OCI-LY1 (cell line): ENCODE data around the gene IFITM10.

ENCODE experiments used
- H2AFZ ChIP-seq: fragments of 200-600 bp; sonication (generic), shearing (Covaris generic); 2 replicates; pipeline ENCODE4 v1.6.0; 2014; ENCODE audit warnings: antibody characterized with exemption, mild to moderate bottlenecking, low read length
- H3F3A ChIP-seq: fragments of 200-600 bp; sonication (generic), shearing (Covaris generic); 2 replicates; pipeline ENCODE4 v1.6.0; 2014; ENCODE audit warnings: mild to moderate bottlenecking, antibody characterized with exemption, low read length, moderate library complexity; ENCODE audit not compliant: insufficient read depth
- H3K27ac ChIP-seq: fragments of 200-600 bp; sonication (generic); 2 replicates; pipeline ENCODE4 v1.5.1; 2014; ENCODE audit warnings: low read length, mixed run types, mild to moderate bottlenecking, low read depth; ENCODE audit not compliant: poor library complexity, severe bottlenecking
- H3K27me3 ChIP-seq: fragments of 200-600 bp; sonication (generic); 2 replicates; pipeline ENCODE4 v1.6.0; 2014; ENCODE audit warnings: antibody characterized with exemption, mild to moderate bottlenecking, low read length, moderate library complexity; ENCODE audit not compliant: insufficient read depth
- H3K36me3 ChIP-seq: fragments of 200-600 bp; sonication (generic); 2 replicates; pipeline ENCODE4 v1.6.1; 2014; ENCODE audit warnings: mild to moderate bottlenecking, antibody characterized with exemption, low read length, moderate library complexity, mixed read lengths; ENCODE audit not compliant: insufficient read depth
- H3K4me1 ChIP-seq: fragments of 200-600 bp; sonication (generic); 2 replicates; pipeline ENCODE4 v1.5.1; 2014; ENCODE audit warnings: mild to moderate bottlenecking, low read length, moderate library complexity; ENCODE audit not compliant: insufficient read depth, severe bottlenecking
- H3K4me2 ChIP-seq: fragments of 200-600 bp; sonication (generic), shearing (Covaris generic); 2 replicates; pipeline ENCODE4 v1.6.1; 2014; ENCODE audit warnings: low read length
- H3K4me3 ChIP-seq: fragments of 200-600 bp; sonication (generic); 2 replicates; pipeline ENCODE4 v1.5.1; 2014; ENCODE audit warnings: low read length, low read depth, mild to moderate bottlenecking, mixed read lengths; ENCODE audit not compliant: poor library complexity, severe bottlenecking
- H3K79me2 ChIP-seq: fragments of 200-600 bp; shearing (Covaris generic); 2 replicates; pipeline ENCODE4 v1.6.1; 2016; ENCODE audit warnings: mixed run types, low read length, mixed read lengths; ENCODE audit not compliant: insufficient read depth
- H3K9ac ChIP-seq: fragments of 200-600 bp; sonication (generic), shearing (Covaris generic); 2 replicates; pipeline ENCODE4 v1.6.1; 2014; ENCODE audit warnings: mild to moderate bottlenecking, low read length, mixed read lengths
- H3K9me2 ChIP-seq: fragments of 200-600 bp; sonication (generic), shearing (Covaris generic); 2 replicates; pipeline ENCODE4 v1.6.1; 2014; ENCODE audit warnings: low read depth, mild to moderate bottlenecking, low read length, mixed read lengths
- H3K9me3 ChIP-seq: fragments of 200-600 bp; shearing (Covaris generic); 2 replicates; pipeline ENCODE4 v1.6.1; 2014; ENCODE audit warnings: low read length, mixed read lengths
- H4K20me1 ChIP-seq: fragments of 200-600 bp; sonication (generic), shearing (Covaris generic); 2 replicates; pipeline ENCODE4 v1.6.0; 2016; ENCODE audit warnings: mild to moderate bottlenecking, low read length; ENCODE audit not compliant: insufficient read depth
- EZH2 ChIP-seq: fragments of 200-600 bp; sonication (generic), shearing (Covaris generic); IDR thresholded peaks from 2 replicates; pipeline ENCODE4 v1.8.0; 2017; ENCODE audit warnings: borderline replicate concordance, mixed run types, mild to moderate bottlenecking, antibody characterized with exemption, low read length, moderate library complexity, mixed read lengths
- TF ChIP-seq, protein P1 (sequence below): fragments of 200-600 bp; sonication (generic), shearing (Covaris generic); IDR thresholded peaks from 2 replicates; pipeline ENCODE4 v1.5.1; 2017; ENCODE audit warnings: mild to moderate bottlenecking, antibody characterized with exemption, low read length, moderate library complexity, mixed read lengths

Gene IFITM10

DNA sequence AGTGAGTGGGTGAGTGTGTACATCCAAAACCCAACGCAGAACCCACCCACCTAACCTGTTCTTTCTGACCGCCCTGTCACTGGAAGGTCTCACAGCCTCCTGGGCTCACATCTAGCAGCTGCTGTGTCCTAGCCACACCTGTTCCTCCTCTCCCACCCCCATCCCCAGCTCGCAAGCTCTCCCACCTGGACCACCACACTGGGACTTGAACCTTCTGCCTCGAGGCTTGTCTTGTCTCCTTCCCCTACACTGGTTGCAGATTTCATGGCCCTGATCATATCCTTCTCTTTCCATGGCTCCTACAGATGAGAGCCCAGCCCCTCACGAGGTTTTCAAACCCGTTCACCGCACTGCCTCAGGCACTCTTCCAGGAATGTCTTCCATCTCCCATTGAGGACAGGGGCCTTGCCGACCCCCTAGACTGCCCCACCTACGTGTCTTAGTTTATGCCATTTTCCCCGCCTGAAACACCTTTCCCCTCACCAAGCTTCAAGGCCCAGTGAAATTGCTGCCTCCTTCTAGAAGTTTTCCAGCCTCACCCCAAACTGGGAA lies 6.7 kb downstream of the IFITM10 start:
- Histone ChIP-seq H2AFZ (no peak overlapping the region), H3K27ac (no peak overlapping the region), H3K9me3 (no peaks in the 10 kb centered on the region), H3K9me2 (no peaks in the 10 kb centered on the region), H3K79me2 (no peaks in the 10 kb centered on the region), H3K4me1 (no peaks in the 10 kb centered on the region), H3K27me3 (no peaks in the 10 kb centered on the region), H3K4me3 (no peak overlapping the region), H4K20me1 (no peaks in the 10 kb centered on the region), H3K4me2 (no peak overlapping the region), H3F3A (no peaks in the 10 kb centered on the region), H3K9ac (no peak overlapping the region), H3K36me3 (no peaks in the 10 kb centered on the region)
- TF ChIP-seq, protein P1, sequence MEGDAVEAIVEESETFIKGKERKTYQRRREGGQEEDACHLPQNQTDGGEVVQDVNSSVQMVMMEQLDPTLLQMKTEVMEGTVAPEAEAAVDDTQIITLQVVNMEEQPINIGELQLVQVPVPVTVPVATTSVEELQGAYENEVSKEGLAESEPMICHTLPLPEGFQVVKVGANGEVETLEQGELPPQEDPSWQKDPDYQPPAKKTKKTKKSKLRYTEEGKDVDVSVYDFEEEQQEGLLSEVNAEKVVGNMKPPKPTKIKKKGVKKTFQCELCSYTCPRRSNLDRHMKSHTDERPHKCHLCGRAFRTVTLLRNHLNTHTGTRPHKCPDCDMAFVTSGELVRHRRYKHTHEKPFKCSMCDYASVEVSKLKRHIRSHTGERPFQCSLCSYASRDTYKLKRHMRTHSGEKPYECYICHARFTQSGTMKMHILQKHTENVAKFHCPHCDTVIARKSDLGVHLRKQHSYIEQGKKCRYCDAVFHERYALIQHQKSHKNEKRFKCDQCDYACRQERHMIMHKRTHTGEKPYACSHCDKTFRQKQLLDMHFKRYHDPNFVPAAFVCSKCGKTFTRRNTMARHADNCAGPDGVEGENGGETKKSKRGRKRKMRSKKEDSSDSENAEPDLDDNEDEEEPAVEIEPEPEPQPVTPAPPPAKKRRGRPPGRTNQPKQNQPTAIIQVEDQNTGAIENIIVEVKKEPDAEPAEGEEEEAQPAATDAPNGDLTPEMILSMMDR: no peak
- TF ChIP-seq EZH2: no peak

DNA sequence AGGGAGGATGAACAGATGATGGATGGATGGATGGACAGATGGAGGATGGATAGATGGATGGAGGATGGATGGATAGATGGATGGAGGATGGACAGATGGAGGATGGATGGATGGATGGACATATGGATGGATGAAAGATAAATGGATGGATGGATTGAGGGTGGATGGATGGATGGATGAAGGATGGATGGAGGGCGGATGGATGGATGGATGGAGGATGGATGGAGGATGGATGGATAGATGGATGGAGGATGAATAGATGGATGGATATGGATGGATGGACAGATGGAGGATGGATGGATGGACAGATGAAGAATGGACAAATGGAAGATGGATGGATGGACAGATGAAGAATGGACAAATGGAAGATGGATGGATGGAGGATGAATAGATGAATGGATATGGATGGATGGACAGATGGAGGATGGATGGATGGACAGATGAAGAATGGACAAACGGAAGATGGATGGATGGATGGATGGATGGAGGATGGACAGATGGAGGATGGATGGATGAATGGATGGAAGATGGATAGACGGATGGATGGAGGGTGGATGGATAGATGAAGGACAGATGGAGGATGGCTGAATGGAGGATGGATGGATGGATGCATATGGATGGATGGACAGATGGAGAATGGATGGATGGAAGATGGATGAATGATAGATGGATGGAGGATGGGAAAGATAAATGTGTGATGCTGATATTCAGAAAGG lies 7.4 kb downstream of the IFITM10 start:
- H3K9me3 ChIP-seq: no peaks in the 10 kb centered on the region
- no peaks in the 10 kb centered on the region for H3K36me3 ChIP-seq
- no peak overlapping the region for H3K4me3 ChIP-seq
- no peaks in the 10 kb centered on the region for H4K20me1 ChIP-seq
- H3K27me3 ChIP-seq: no peaks in the 10 kb centered on the region
- TF ChIP-seq, protein P1: no peak
- TF ChIP-seq EZH2: no peak
- no peak overlapping the region for H2AFZ ChIP-seq
- no peak overlapping the region for H3K27ac ChIP-seq
- no peak overlapping the region for H3K4me2 ChIP-seq
- no peaks in the 10 kb centered on the region for H3K9me2 ChIP-seq
- no peaks in the 10 kb centered on the region for H3F3A ChIP-seq
- no peaks in the 10 kb centered on the region for H3K4me1 ChIP-seq
- H3K9ac ChIP-seq: no peak overlapping the region
- H3K79me2 ChIP-seq: no peaks in the 10 kb centered on the region

DNA sequence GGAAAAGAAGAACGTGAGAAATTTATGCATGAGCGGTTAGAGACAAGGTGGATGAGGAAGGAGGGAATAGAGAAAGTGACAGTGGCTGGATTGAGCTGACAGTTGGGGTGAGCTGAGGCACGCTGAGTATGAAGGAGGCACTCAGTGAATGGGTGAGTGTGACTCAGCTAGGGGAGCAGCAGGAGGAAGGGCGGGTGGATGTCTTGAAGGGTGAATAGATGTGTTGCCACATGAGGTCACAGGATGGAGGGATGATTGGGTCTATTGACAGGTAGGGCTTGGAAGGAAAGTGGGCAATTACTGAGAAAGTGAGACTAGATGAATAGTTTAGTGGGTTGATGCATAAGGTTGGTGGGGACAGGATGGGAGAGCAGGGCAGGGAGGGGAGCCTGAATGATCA lies 8.0 kb downstream of the IFITM10 start:
- H3F3A ChIP-seq: no peaks in the 10 kb centered on the region
- H2AFZ ChIP-seq: no peak overlapping the region

More for the DNA sequence above, 8.0 kb downstream of the IFITM10 start:
- H3K9me2 ChIP-seq: no peaks in the 10 kb centered on the region
- TF ChIP-seq, protein P1: no peak
- TF ChIP-seq EZH2: no peak
- H3K27ac ChIP-seq: no peak overlapping the region
- no peaks in the 10 kb centered on the region for H3K79me2 ChIP-seq
- H3K4me3 ChIP-seq: no peak overlapping the region
- no peak overlapping the region for H3K9ac ChIP-seq
- H3K4me2 ChIP-seq: no peak overlapping the region
- H3K4me1 ChIP-seq: no peaks in the 10 kb centered on the region
- H3K9me3 ChIP-seq: 0 out of 2 replicates have a peak, but pooled peaks cover 1% of the 10 kb centered on the region
- no peaks in the 10 kb centered on the region; the same call in 1 of the 2 replicates for H3K27me3 ChIP-seq
- no peaks in the 10 kb centered on the region; the same call in 1 of the 2 replicates for H3K36me3 ChIP-seq
- no peaks in the 10 kb centered on the region for H4K20me1 ChIP-seq
